Adrenal gland (tissue), 5 donors: Measurements from ENCODE around the gene INPP5A.

Experiments used
- CTCF ChIP-seq, 6 experiments: fragments of 450-650 bp in 4 of 6; fragments of 200-600 bp in 2 of 6; sonication (generic) in 1 of 6; IDR thresholded peaks; 1 replicate in 5 of 6; 2 replicates in 1 of 6; pipeline versions ENCODE4 v1.5.1 to v1.8.0; 2016 to 2021; ENCODE audit warnings: antibody characterized with exemption in 6 of 6, mild to moderate bottlenecking in 2 of 6, moderate library complexity in 1 of 6
- POLR2A ChIP-seq, 2 donors: fragments of 450-650 bp; IDR thresholded peaks; one replicate each; pipeline ENCODE4 v1.6.1; 2017; ENCODE audit warnings: antibody characterized with exemption in 2 of 2, mild to moderate bottlenecking in 2 of 2, moderate library complexity in 1 of 2
- donor health status: DM: no; HTN: no; CAD: no.

GRCh38 chr10:132820056-132820455, 282.5 kb downstream of the INPP5A start:
- TF ChIP-seq CTCF (IDR thresholded peaks at IDR 0.05) = no peak
- TF ChIP-seq POLR2A (IDR thresholded peaks at IDR 0.05) = no peak
